NCI-H345 treated with DMSO at 0.1 percent for 48 hours (cell line): Measurements from ENCODE around the gene BAIAP2L1.

Source experiments
- DNase-seq: peaks from one replicate; lab custom pipeline; 2025; ENCODE audit not compliant: unreplicated experiment; lab: John Stamatoyannopoulos, UW

The BAIAP2L1 gene

GRCh38 chr7:98360221-98361130 lies 40.4 kb downstream of the BAIAP2L1 start:
- DNase-seq = no peak

GRCh38 chr7:98359395-98359794 lies 41.5 kb downstream of the BAIAP2L1 start:
- no peak for DNase-seq

GRCh38 chr7:98358706-98359105 lies 42.2 kb downstream of the BAIAP2L1 start:
- no peak for DNase-seq

GRCh38 chr7:98357751-98358161 lies 43.1 kb downstream of the BAIAP2L1 start:
- DNase-seq = no peak

GRCh38 chr7:98355250-98355538 lies 45.7 kb downstream of the BAIAP2L1 start:
- no peak for DNase-seq

GRCh38 chr7:98354511-98355249 lies 46.2 kb downstream of the BAIAP2L1 start:
- DNase-seq = no peak

- no peak for DNase-seq
Measured at GRCh38 chr7:98354052-98354451, 46.8 kb downstream of the BAIAP2L1 start.

- DNase-seq = no peak
Measured at GRCh38 chr7:98352621-98353020, 48.3 kb downstream of the BAIAP2L1 start.

- DNase-seq = no peak
Measured at GRCh38 chr7:98351136-98351535, 49.8 kb downstream of the BAIAP2L1 start.

- no peak for DNase-seq
Measured at GRCh38 chr7:98348726-98349474, 52.0 kb downstream of the BAIAP2L1 start.

- no peak for DNase-seq
Measured at GRCh38 chr7:98346515-98347069, 54.3 kb downstream of the BAIAP2L1 start.

GRCh38 chr7:98341106-98341505 lies 59.8 kb downstream of the BAIAP2L1 start:
- no peak for DNase-seq

- no peak for DNase-seq
Measured at GRCh38 chr7:98339043-98339442, 61.8 kb downstream of the BAIAP2L1 start.

GRCh38 chr7:98338441-98338840 lies 62.4 kb downstream of the BAIAP2L1 start:
- DNase-seq = no peak

- DNase-seq = no peak
Measured at GRCh38 chr7:98335411-98335977, 65.4 kb downstream of the BAIAP2L1 start.

- DNase-seq = no peak
Measured at GRCh38 chr7:98334081-98334480, 66.8 kb downstream of the BAIAP2L1 start.

- DNase-seq = no peak
Measured at GRCh38 chr7:98330926-98331529, 69.9 kb downstream of the BAIAP2L1 start.

GRCh38 chr7:98329791-98330373 lies 71.0 kb downstream of the BAIAP2L1 start:
- DNase-seq = no peak

GRCh38 chr7:98329100-98329790 lies 71.6 kb downstream of the BAIAP2L1 start:
- no peak for DNase-seq

GRCh38 chr7:98324782-98325181 lies 76.1 kb downstream of the BAIAP2L1 start:
- DNase-seq = no peak
